UCSD-AML1 (cell line): ENCODE results near the gene VTCN1.

Source experiments
- DNase-seq: peaks from one replicate; lab custom pipeline; 2025; ENCODE audit not compliant: unreplicated experiment; lab: John Stamatoyannopoulos, UW

VTCN1 gene

GRCh38 chr1:117209094-117209493 lies 1.6 kb downstream of the VTCN1 start:
- DNase-seq, result no peak

GRCh38 chr1:117208580-117208979 lies 2.1 kb downstream of the VTCN1 start:
- DNase-seq, result no peak

GRCh38 chr1:117205368-117205767 lies 5.4 kb downstream of the VTCN1 start:
- DNase-seq, result no peak

GRCh38 chr1:117201808-117202207 lies 8.9 kb downstream of the VTCN1 start:
- DNase-seq, result no peak

- no peak for DNase-seq
These were observed 12.6 kb downstream of the VTCN1 start for GRCh38 chr1:117198097-117198496.

- DNase-seq, result no peak
These were observed 21.0 kb downstream of the VTCN1 start for GRCh38 chr1:117189726-117190125.

- DNase-seq, result no peak
These were observed 21.8 kb downstream of the VTCN1 start for GRCh38 chr1:117188816-117189437.

GRCh38 chr1:117188170-117188815 lies 22.4 kb downstream of the VTCN1 start:
- no peak for DNase-seq

- no peak for DNase-seq
These were observed 27.6 kb downstream of the VTCN1 start for GRCh38 chr1:117183112-117183511.

- DNase-seq, result no peak
These were observed 28.4 kb downstream of the VTCN1 start for GRCh38 chr1:117182319-117182718.

GRCh38 chr1:117181630-117182041 lies 29.1 kb downstream of the VTCN1 start:
- no peak for DNase-seq

GRCh38 chr1:117180147-117180967 lies 30.4 kb downstream of the VTCN1 start:
- DNase-seq, result no peak

GRCh38 chr1:117179471-117179870 lies 31.3 kb downstream of the VTCN1 start:
- DNase-seq, result no peak

GRCh38 chr1:117178756-117179155 lies 32.0 kb downstream of the VTCN1 start:
- no peak for DNase-seq

- DNase-seq, result no peak
These were observed 33.4 kb downstream of the VTCN1 start for GRCh38 chr1:117177376-117177775.

- no peak for DNase-seq
These were observed 34.1 kb downstream of the VTCN1 start for GRCh38 chr1:117176579-117176978.

- no peak for DNase-seq
These were observed 35.9 kb downstream of the VTCN1 start for GRCh38 chr1:117174851-117175250.

GRCh38 chr1:117173691-117174090 lies 37.0 kb downstream of the VTCN1 start:
- DNase-seq, result no peak

- no peak for DNase-seq
These were observed 37.7 kb downstream of the VTCN1 start for GRCh38 chr1:117173006-117173405.

- DNase-seq, result no peak
These were observed 38.7 kb downstream of the VTCN1 start for GRCh38 chr1:117171900-117172511.

- no peak for DNase-seq
These were observed 40.7 kb downstream of the VTCN1 start for GRCh38 chr1:117169871-117170596.
